HepG2 (cell line): ENCODE data around the gene DOCK3. TPM values are rescaled to one million over a fixed set of nuclear protein-coding genes. Genes with fewer than 3 reads are reported as not detected.
"Not testable (repeated sequence)": the region's sequence is repeated elsewhere in the genome, so short reads cannot be mapped to it uniquely, and the experiment has no call there.

Source experiments
- ATAC-seq: fragments of 200-7000 bp; cut with Tn5 transposase; 3 replicates; pipeline ENCODE4 v1.9.1; 2020; ENCODE audit warnings: mild to moderate bottlenecking, moderate library complexity
- BruUV-seq: library from RNA; stranded (reverse); fragments of 400-500 nt; replicated peaks from 2 replicates; lab custom pipeline; 2021; lab: Mats Ljungman, UMichigan
- CTCF ChIA-PET: fragments of 300-600 bp; formaldehyde crosslinking; extraction: SDS; loops from one replicate; lab custom pipeline; 2021; ENCODE audit warnings: low total read pairs, inconsistent platforms, low intra/inter-chr PET ratio; lab: Yijun Ruan, JAX
- POLR2A ChIA-PET: fragments of 350-600 bp; sonication (Branson Sonifier 250); formaldehyde crosslinking; loops from one replicate; lab custom pipeline; 2020; ENCODE audit warnings: antibody characterized with exemption, inconsistent platforms; lab: Yijun Ruan, JAX
- DNase-seq: peaks from one replicate; pipeline ENCODE4 v3.0.0-alpha.2; 2015; ENCODE audit warnings: low spot score
- FAIRE-seq: peaks from 3 replicates; lab custom pipeline; 2011; peaks lifted over from hg19 to GRCh38; lab: Jason Lieb, UNC
- H2AFZ ChIP-seq: one replicate; pipeline ENCODE4 v1.6.1; 2011; ENCODE audit warnings: low read length, inconsistent platforms
- H3K27ac ChIP-seq: fragments of 300-600 bp; 3 replicates; pipeline ENCODE4 v1.8.0; 2011; ENCODE audit warnings: mixed run types, mild to moderate bottlenecking, mixed read lengths, low read length, inconsistent platforms; ENCODE audit not compliant: insufficient read depth; ENCODE audit errors: extremely low read length
- H3K27me3 ChIP-seq, 2 experiments: fragments of 200-600 bp in 1 of 2; 2 replicates in 1 of 2; 3 replicates in 1 of 2; pipeline versions ENCODE4 v1.6.0 to v1.8.0; 2011; ENCODE audit warnings: low read length in 2 of 2, mild to moderate bottlenecking in 2 of 2, moderate library complexity in 2 of 2, inconsistent platforms in 1 of 2; ENCODE audit not compliant: insufficient read depth in 2 of 2, control insufficient read depth in 1 of 2
- H3K36me3 ChIP-seq, 2 experiments: fragments of 200-600 bp in 1 of 2; replicated peaks in 1 of 2; 2 replicates in 1 of 2; 3 replicates in 1 of 2; pipeline versions ENCODE4 v1.5.1 to v1.8.0; 2011; ENCODE audit warnings: low read length in 2 of 2, inconsistent platforms in 1 of 2; ENCODE audit not compliant: insufficient read depth in 2 of 2, control insufficient read depth in 1 of 2
- H3K4me1 ChIP-seq: 2 replicates; pipeline ENCODE4 v1.5.1; 2012; ENCODE audit warnings: low read length, inconsistent platforms; ENCODE audit not compliant: insufficient read depth
- H3K4me2 ChIP-seq: 2 replicates; pipeline ENCODE4 v1.6.0; 2011; ENCODE audit warnings: low read depth, low read length, inconsistent platforms
- H3K4me3 ChIP-seq, 3 experiments: fragments of 200-600 bp in 1 of 3; sonication (generic), shearing (Covaris generic) in 1 of 3; replicated peaks in 1 of 3; 2 replicates each; pipeline ENCODE4 v1.5.1; 2011 to 2016; ENCODE audit warnings: low read length in 3 of 3, inconsistent platforms in 2 of 3, low read depth in 2 of 3, mild to moderate bottlenecking in 2 of 3, control low read depth in 1 of 3, mixed read lengths in 1 of 3; ENCODE audit not compliant: insufficient read depth in 1 of 3
- H3K79me2 ChIP-seq: one replicate; pipeline ENCODE4 v1.6.1; 2011; ENCODE audit warnings: low read length, inconsistent platforms; ENCODE audit not compliant: insufficient read depth
- H3K9ac ChIP-seq: 2 replicates; pipeline ENCODE4 v1.6.0; 2011; ENCODE audit warnings: mild to moderate bottlenecking, low read depth, low read length, inconsistent platforms; ENCODE audit not compliant: insufficient read depth
- H3K9me3 ChIP-seq: 2 replicates; pipeline ENCODE4 v1.5.1; 2012; ENCODE audit warnings: mild to moderate bottlenecking, low read length
- H4K20me1 ChIP-seq: 2 replicates; pipeline ENCODE4 v1.6.0; 2011; ENCODE audit warnings: inconsistent platforms, mild to moderate bottlenecking, low read length, moderate library complexity; ENCODE audit not compliant: insufficient read depth
- ADNP ChIP-seq: sonication (generic); formaldehyde crosslinking; IDR thresholded peaks from 2 replicates; pipeline ENCODE4 v1.4.0; 2020; ENCODE audit warnings: missing genetic modification reagents
- ATF7-NPFF ChIP-seq: sonication (generic); formaldehyde crosslinking; IDR thresholded peaks from 2 replicates; pipeline ENCODE4 v1.8.1; 2023; ENCODE audit warnings: mild to moderate bottlenecking, low read depth, missing genetic modification reagents, moderate library complexity
- CEBPB ChIP-seq: IDR thresholded peaks from 2 replicates; pipeline ENCODE4 v1.6.1; 2011; ENCODE audit warnings: low read depth, low read length, improper control_type of control experiment, borderline replicate concordance
- GTF3A ChIP-seq: sonication (generic); formaldehyde crosslinking; conservative IDR thresholded peaks from 2 replicates; pipeline ENCODE4 v1.4.0; 2020; ENCODE audit warnings: mild to moderate bottlenecking, missing genetic modification reagents
- RBM22 ChIP-seq: fragments of 200-400 bp; formaldehyde crosslinking; optimal IDR thresholded peaks from 2 replicates; pipeline ENCODE3; 2017; ENCODE audit warnings: mild to moderate bottlenecking, low read length, moderate library complexity
- RELA ChIP-seq: sonication (generic); formaldehyde crosslinking; IDR thresholded peaks from 2 replicates; pipeline ENCODE4 v1.4.0; 2020; ENCODE audit warnings: missing genetic modification reagents
- REPIN1 ChIP-seq: sonication (generic); formaldehyde crosslinking; IDR thresholded peaks from 2 replicates; pipeline ENCODE4 v1.8.0; 2022; ENCODE audit warnings: missing genetic modification reagents, low read depth, mild to moderate bottlenecking, borderline replicate concordance
- ZNF354B ChIP-seq: sonication (generic); formaldehyde crosslinking; IDR thresholded peaks from 2 replicates; pipeline ENCODE4 v1.8.0; 2022; ENCODE audit warnings: mild to moderate bottlenecking, missing genetic modification reagents
- ZNF441 ChIP-seq: sonication (generic); formaldehyde crosslinking; IDR thresholded peaks from 2 replicates; pipeline ENCODE4 v1.7.0; 2021; ENCODE audit warnings: missing genetic modification reagents, borderline replicate concordance
- ZNF552 ChIP-seq: sonication (generic); formaldehyde crosslinking; IDR thresholded peaks from 2 replicates; pipeline ENCODE4 v1.9.0; 2022; ENCODE audit warnings: missing genetic modification reagents, mild to moderate bottlenecking, borderline replicate concordance
- ZSCAN20 ChIP-seq: sonication (generic); formaldehyde crosslinking; IDR thresholded peaks from 2 replicates; pipeline ENCODE4 v1.4.0; 2020; ENCODE audit warnings: missing genetic modification reagents, mild to moderate bottlenecking, borderline replicate concordance
- WGBS: methylation state at CpG from one replicate; pipeline ENCODE4 v1.1.6; 2017; ENCODE audit warnings: low lambda C conversion rate; 5-methylcytosine and 5-hydroxymethylcytosine counted together
- in situ Hi-C: cut with HindIII; loops from 2 replicates; pipeline ENCODE4 v1.10.0; 2017; ENCODE audit warnings: low pct_unique_long_range_greater_than_20kb; ENCODE audit not compliant: extremely low pct_ligation_motif_present
- intact Hi-C: fragments of 100-400 bp; cut with micrococcal nuclease; formaldehyde crosslinking; loops from one replicate; pipeline ENCODE4 v1.10.0; 2022; ENCODE audit not compliant: unreplicated experiment
- polyA plus RNA-seq, 8 experiments: library from polyadenylated mRNA; depleted of rRNA in 3 of 8; stranded (reverse) in 7 of 8; unstranded in 1 of 8; fragments of >200 nt; fragmentation: Illumina TruSeq in 4 of 8; extraction: Trizol in 4 of 8; gene quantifications; 2 replicates each; pipeline versions ENCODE4 v1.2.1 to v1.2.3, GENCODE V29; 2011 to 2016; ENCODE audit warnings: low read depth in 4 of 8, missing spikeins in 1 of 8, mixed read lengths in 1 of 8; ENCODE audit not compliant: insufficient read depth in 1 of 8
- total RNA-seq, 5 experiments: library from RNA; depleted of rRNA; stranded (reverse); fragments of >200 nt; fragmentation: Illumina TruSeq; extraction: Trizol; gene quantifications; 2 replicates each; pipeline ENCODE4 v1.2.3, GENCODE V29; 2016; ENCODE audit warnings: low read depth in 1 of 5

DOCK3 gene
- total and polyA plus RNA-seq, 2 of the 13 experiments (the other 11 are each of a cell fraction or from before 2014, with no cell fraction given), result not detected

DNA sequence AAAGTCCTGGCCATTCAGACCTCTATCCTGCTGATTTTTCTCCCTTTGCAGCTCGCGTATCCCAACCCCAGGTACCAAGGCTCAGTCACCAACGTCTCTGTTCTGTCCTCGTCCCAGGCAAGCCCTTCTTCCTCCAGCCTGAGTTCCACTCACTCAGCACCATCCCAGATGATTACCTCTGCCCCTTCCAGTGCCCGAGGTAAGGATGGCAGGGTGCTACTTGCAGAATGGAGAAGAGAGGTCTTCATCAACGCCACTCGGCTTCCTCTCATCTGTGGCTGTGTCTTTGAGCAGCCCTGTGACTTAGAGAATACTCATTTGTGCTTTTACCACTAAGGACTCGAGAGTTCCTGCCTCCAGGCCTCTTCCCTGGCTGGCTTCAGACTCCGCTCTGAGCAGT lies 687.7 kb downstream of the DOCK3 start:
- Histone ChIP-seq H3K4me2 (no peak overlapping the region), H3K27me3 (peaks cover 2 to 25% of the 10 kb centered on the region in 2 experiments; a peak in 4 of 5 replicates), H3K79me2 (no peaks in the 10 kb centered on the region), H4K20me1 (no peaks in the 10 kb centered on the region), H2AFZ (no peak overlapping the region), H3K4me1 (no peaks in the 10 kb centered on the region), H3K9me3 (no peaks in the 10 kb centered on the region), H3K9ac (no peak overlapping the region), H3K27ac (no peak overlapping the region), H3K4me3 (no peak overlapping the region), H3K36me3 (no peaks in the 10 kb centered on the region)
- no peak for DNase-seq
- ATAC-seq, result no peak
- POLR2A ChIA-PET, result no interaction called here
- no TSS peak for BruUV-seq
- in situ Hi-C loops, result no loop called here
- TF ChIP-seq CEBPB (no peak), RBM22 (no peak), ZNF441 (CRISPR knock-in tag) (no peak), ZNF552 (CRISPR knock-in tag) (no peak), GTF3A (CRISPR knock-in tag) (no peak), RELA (CRISPR knock-in tag) (no peak), ATF7-NPFF (CRISPR knock-in tag) (no peak), ADNP (CRISPR knock-in tag) (no peak), REPIN1 (no peak), ZNF354B (CRISPR knock-in tag) (no peak), ZSCAN20 (CRISPR knock-in tag) (no peak)
- FAIRE-seq, result no peak
- WGBS, result 36% methylated on average over 8 of the region's 9 CpGs
- CTCF ChIA-PET, result no interaction called here
- intact Hi-C loops, result no loop called here

GRCh38 chr3:51368276-51368675 lies 693.5 kb downstream of the DOCK3 start:
- WGBS, result 40% methylated on average over 1 of the region's 8 CpGs
- FAIRE-seq, H3K27me3 ChIP-seq, H3K79me2 ChIP-seq, ATAC-seq, H3K36me3 ChIP-seq, POLR2A ChIA-PET, intact Hi-C loops, H3K4me3 ChIP-seq, H4K20me1 ChIP-seq, H2AFZ ChIP-seq, H3K9me3 ChIP-seq, H3K4me2 ChIP-seq, H3K27ac ChIP-seq, BruUV-seq, CTCF ChIA-PET, DNase-seq, in situ Hi-C loops, H3K4me1 ChIP-seq, H3K9ac ChIP-seq: not testable (repeated sequence)
